ENCODE data around the gene LUZP4.

Gene LUZP4

DNA sequence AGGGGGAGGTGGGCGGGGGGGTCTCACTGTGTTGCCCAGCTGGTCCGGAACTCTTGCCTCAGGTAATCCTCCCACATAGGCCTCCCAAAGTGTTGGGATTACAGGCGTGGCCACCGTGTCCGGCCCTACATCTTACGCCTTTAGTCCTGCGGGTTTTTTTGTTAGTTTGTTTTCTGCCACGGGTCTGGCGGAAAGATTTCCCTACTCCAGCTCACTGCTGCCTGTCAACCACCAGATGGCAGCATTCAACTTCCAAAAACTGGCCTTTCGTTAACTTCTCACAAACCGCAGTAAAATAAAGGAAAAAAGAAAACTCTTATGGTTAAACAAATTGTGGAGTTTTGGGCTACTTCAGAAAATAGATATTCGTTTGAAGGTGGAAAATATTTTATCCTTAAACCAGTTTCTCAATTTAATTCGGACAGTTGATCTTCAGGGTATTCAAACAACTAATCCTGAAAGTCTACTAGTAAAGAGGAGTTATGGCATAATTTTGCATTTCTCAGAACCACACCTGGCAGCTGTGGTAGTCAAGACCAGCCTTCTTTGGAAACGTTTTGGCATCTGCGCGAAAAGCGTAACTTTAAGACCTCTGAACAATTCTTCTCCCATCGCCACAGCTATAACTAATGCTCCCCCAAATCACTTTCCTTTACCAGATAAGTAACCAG lies 41.1 kb downstream of the LUZP4 start:
- ChIA-PET POLR2A (interaction anchor here (0.8 kb wide), 1 partner anchor 312 kb away, joined by 3 read pairs; no protein-coding TSS in a partner anchor), CTCF (interaction anchor here (0.7 to 14.7 kb wide), 18 partner anchors 10 to 360 kb away, joined by 3 to 134 read pairs (median 5); no protein-coding TSS in a partner anchor)
- peak overlapping the region; percentile 45 for H3K4me3 ChIP-seq (ENCODE audit: low read depth, low read length)
- TF ChIP-seq, protein P1, sequence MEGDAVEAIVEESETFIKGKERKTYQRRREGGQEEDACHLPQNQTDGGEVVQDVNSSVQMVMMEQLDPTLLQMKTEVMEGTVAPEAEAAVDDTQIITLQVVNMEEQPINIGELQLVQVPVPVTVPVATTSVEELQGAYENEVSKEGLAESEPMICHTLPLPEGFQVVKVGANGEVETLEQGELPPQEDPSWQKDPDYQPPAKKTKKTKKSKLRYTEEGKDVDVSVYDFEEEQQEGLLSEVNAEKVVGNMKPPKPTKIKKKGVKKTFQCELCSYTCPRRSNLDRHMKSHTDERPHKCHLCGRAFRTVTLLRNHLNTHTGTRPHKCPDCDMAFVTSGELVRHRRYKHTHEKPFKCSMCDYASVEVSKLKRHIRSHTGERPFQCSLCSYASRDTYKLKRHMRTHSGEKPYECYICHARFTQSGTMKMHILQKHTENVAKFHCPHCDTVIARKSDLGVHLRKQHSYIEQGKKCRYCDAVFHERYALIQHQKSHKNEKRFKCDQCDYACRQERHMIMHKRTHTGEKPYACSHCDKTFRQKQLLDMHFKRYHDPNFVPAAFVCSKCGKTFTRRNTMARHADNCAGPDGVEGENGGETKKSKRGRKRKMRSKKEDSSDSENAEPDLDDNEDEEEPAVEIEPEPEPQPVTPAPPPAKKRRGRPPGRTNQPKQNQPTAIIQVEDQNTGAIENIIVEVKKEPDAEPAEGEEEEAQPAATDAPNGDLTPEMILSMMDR (IDR thresholded peaks at IDR 0.05; ENCODE audit: insufficient read depth, low read length, missing control alignments), result peak; percentile 49
- DNase-seq (ENCODE audit: low read depth, low spot score), result no peak

DNA sequence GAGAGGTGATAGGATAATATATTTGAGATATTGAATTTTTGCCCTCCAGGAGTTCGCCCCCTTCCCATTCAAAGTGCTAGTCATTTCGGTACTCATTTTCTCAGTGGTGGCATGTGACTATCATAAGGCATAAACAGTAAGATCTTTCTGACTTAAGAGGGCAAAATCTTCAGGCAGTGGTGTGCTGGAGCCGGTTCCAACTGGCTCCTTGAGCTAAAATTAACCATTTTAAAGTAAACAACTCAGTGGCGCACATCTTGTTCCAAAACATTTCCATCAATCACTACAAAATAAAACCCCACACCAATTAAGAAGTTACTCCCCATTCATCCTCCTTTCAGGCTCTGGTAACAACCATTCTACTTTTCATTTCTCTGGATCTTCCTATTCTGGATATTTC lies 43.3 kb downstream of the LUZP4 start:
- TF ChIP-seq, protein P1 (IDR thresholded peaks at IDR 0.05; ENCODE audit: insufficient read depth, low read length, missing control alignments), result no peak
- DNase-seq (ENCODE audit: low read depth, low spot score), result no peak
- ChIA-PET POLR2A (no interaction called here), CTCF (interaction anchor here (1.2 to 14.7 kb wide), 3 partner anchors 301 to 348 kb away, joined by 3 to 134 read pairs (median 42); no protein-coding TSS in a partner anchor)
- no peak overlapping the region for H3K4me3 ChIP-seq (ENCODE audit: low read depth, low read length)

DNA sequence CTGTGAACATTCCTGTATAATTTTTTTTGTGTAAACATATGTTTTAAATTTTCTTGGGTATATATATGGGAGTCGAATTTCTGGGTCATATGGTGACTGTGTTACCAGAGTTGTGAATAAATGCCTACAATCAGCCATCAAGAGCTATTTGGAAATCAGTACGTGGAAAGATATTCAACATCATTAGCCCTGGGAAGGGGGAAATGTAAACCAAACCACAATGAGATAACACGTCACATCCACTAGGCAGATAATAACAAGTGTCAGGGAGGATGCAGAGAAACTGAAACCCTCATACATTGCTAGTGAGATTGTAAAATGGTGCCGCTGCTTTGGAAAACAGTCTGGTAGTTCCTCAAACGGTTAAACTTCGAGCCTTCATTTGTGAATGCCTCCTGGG lies 43.9 kb downstream of the LUZP4 start:
- CTCF ChIA-PET, result interaction anchor here (1.6 to 14.7 kb wide), 2 partner anchors 311 to 346 kb away, joined by 5 to 134 read pairs; no protein-coding TSS in a partner anchor
- H3K4me3 ChIP-seq (ENCODE audit: low read depth, low read length), result no peak overlapping the region
- no peak for DNase-seq (ENCODE audit: low read depth, low spot score)
- POLR2A ChIA-PET, result no interaction called here
- TF ChIP-seq, protein P1 (IDR thresholded peaks at IDR 0.05; ENCODE audit: insufficient read depth, low read length, missing control alignments), result no peak

DNA sequence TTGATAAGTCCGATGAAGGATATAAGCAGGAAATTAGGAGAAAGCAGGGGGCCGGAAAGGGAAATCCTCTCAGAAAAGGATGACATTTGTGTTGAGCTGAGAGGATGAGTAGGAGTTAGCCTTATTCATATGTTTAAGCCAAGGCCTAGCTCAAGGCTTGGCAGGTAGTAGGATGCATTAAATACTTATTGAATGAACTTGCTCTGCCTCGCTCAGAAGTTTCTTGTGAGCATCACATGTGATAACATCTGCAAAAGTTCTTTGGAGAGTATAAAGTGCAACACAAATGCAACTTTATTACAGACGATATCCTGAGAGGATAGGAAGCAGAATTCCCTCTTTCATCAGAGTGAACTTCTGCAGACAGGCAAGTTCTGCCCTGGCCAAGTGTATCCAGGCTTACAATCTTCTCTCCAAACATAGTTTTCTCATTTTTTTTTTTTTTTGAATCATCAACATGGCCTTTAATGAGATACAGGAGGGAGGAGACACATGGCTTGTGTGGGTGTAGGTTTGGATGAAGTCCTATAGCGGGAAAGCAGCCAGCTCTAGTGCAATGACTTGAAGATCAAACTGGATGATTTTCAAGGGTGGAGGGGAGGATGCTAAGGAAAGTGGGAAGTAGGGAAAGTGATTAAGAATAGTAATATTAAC lies 48.1 kb downstream of the LUZP4 start:
- DNase-seq (ENCODE audit: low read depth, low spot score), result no peak
- POLR2A ChIA-PET, result interaction anchor here (0.6 kb wide), 1 partner anchor 122 kb away, joined by 3 read pairs; no protein-coding TSS in a partner anchor
- no peak overlapping the region for H3K4me3 ChIP-seq (ENCODE audit: low read depth, low read length)
- CTCF ChIA-PET, result interaction anchor here (1.4 to 14.7 kb wide), 3 partner anchors 254 to 342 kb away, joined by 3 to 134 read pairs (median 7); no protein-coding TSS in a partner anchor
- TF ChIP-seq, protein P1 (IDR thresholded peaks at IDR 0.05; ENCODE audit: insufficient read depth, low read length, missing control alignments), result no peak

DNA sequence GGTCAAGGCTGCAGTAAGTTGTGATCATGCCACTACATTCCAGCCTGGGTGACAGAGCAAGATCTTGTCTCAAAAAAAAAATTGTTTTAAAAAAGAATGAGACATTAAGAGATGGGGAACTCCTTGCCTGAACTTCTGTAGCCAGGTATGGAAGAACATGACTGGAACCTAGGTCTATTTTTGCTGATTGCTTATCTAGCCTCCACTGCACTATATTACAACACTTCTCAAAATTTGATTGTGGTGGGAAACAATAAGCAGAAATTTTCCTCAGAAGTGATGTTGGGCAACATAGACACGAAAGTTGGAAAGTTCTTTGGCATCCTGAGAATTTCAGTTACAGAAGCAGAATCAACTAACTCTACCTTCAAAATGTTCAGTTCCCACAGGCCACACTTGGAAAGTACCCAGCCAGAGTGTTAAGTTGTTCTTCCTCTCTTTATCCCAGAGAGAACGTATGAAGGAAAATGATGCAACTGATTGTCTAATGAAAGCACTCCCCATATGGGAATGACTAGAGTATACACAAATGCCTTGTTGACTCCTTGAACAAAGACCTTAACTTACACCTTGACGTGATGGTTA lies 50.0 kb downstream of the LUZP4 start:
- TF ChIP-seq, protein P1 (IDR thresholded peaks at IDR 0.05; ENCODE audit: insufficient read depth, low read length, missing control alignments), result no peak
- DNase-seq (ENCODE audit: low read depth, low spot score), result no peak
- H3K4me3 ChIP-seq (ENCODE audit: low read depth, low read length), result no peak overlapping the region
- ChIA-PET POLR2A (no interaction called here), CTCF (interaction anchor here (1.3 to 2.9 kb wide), 2 partner anchors 8 to 303 kb away, joined by 5 to 10 read pairs; no protein-coding TSS in a partner anchor)

DNA sequence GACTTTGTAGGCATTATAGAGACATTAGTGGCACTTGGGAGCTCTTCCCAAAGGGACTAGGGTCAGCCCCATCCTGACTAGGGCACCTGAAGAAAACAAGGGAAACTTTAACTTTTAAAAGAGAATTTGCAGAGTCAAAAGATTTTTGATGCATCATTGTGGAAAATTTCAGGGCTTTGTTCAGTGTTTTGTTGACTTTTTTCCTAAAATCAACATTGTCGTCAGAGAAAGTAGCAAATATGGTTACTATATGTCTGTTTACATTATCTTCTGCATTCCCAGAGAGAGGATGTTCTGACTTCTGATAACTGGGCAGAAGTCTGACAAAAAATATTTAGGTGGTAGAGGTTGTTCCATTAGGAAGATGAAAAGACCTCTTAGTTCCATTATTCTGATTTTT lies 51.9 kb downstream of the LUZP4 start:
- POLR2A ChIA-PET, result no interaction called here
- CTCF ChIA-PET, result interaction anchor here (2.9 kb wide), 1 partner anchor 10 kb away, joined by 10 read pairs; no protein-coding TSS in a partner anchor
- TF ChIP-seq, protein P1 (IDR thresholded peaks at IDR 0.05; ENCODE audit: insufficient read depth, low read length, missing control alignments), result no peak
- no peak for DNase-seq (ENCODE audit: low read depth, low spot score)
- no peak overlapping the region for H3K4me3 ChIP-seq (ENCODE audit: low read depth, low read length)
